Brain microvascular endothelial cell (primary cell): ENCODE data around the gene EBF3.

Source experiments
- DNase-seq: peaks from one replicate; pipeline ENCODE4 v3.0.0-alpha.2; 2020
- H3K27ac ChIP-seq: fragments of 250-450 bp; sonication (Bioruptor Pico); 2 replicates; pipeline ENCODE4 v1.5.1; 2020; ENCODE audit warnings: mild to moderate bottlenecking, moderate library complexity
- H3K27me3 ChIP-seq: fragments of 250-450 bp; sonication (Bioruptor Pico); replicated peaks from 2 replicates; pipeline ENCODE4 v1.5.1; 2020; ENCODE audit warnings: mild to moderate bottlenecking
- H3K36me3 ChIP-seq: fragments of 250-450 bp; sonication (Bioruptor Pico); replicated peaks from 2 replicates; pipeline ENCODE4 v1.5.1; 2020; ENCODE audit warnings: mild to moderate bottlenecking
- H3K4me3 ChIP-seq: 2 replicates; pipeline ENCODE4 v1.5.1; 2011; ENCODE audit warnings: low read depth, mild to moderate bottlenecking, control low read depth, low read length, moderate library complexity
- CTCF ChIP-seq: IDR thresholded peaks from 2 replicates; pipeline ENCODE4 v1.5.1; 2011; ENCODE audit warnings: low read depth, mild to moderate bottlenecking, moderate library complexity, low read length, control low read depth, inconsistent platforms; ENCODE audit errors: missing control alignments
- in situ Hi-C: cut with HindIII; loops from 2 replicates; pipeline ENCODE4 v1.10.0; 2017; ENCODE audit warnings: low sequenced_read_pairs, low pct_ligation_motif_present

Gene EBF3

DNA sequence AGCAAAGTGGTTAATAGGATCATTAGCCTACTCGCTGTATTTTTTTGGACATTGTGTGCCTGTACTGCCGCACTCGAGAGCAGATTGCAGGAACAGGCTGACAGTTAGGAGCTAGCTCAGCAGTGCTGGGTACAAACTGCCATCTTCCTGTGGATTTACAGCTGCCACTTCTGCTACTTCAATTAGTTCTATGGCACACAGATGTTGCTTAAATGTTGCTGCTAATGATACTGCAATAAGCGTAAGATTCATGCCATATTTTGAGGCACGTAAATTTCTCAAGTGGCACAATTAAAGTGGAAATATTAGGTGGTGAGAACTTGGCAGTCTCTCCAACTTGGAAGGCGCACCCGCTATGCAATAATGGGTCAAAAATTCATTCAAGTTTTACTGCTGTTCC lies 171.9 kb downstream of the EBF3 start:
- Histone ChIP-seq H3K27me3 (no peaks in the 10 kb centered on the region), H3K27ac (no peak overlapping the region), H3K36me3 (no peaks in the 10 kb centered on the region), H3K4me3 (no peak overlapping the region)
- in situ Hi-C loops, result no loop called here
- no peak for TF ChIP-seq CTCF
- no peak for DNase-seq

GRCh38 chr10:129790715-129791446 lies 173.2 kb downstream of the EBF3 start:
- in situ Hi-C loops, result no loop called here
- H3K36me3 ChIP-seq, result no peaks in the 10 kb centered on the region
- no peaks in the 10 kb centered on the region for H3K27me3 ChIP-seq
- H3K4me3 ChIP-seq, result no peak overlapping the region
- no peak for TF ChIP-seq CTCF
- DNase-seq, result no peak
- no peak overlapping the region for H3K27ac ChIP-seq

GRCh38 chr10:129788215-129788614 lies 175.9 kb downstream of the EBF3 start:
- Histone ChIP-seq H3K27ac (no peak overlapping the region), H3K27me3 (no peaks in the 10 kb centered on the region), H3K4me3 (no peak overlapping the region), H3K36me3 (no peaks in the 10 kb centered on the region)
- in situ Hi-C loops, result no loop called here
- no peak for TF ChIP-seq CTCF
- no peak for DNase-seq

GRCh38 chr10:129787557-129787956 lies 176.5 kb downstream of the EBF3 start:
- no peak for TF ChIP-seq CTCF
- no peaks in the 10 kb centered on the region for H3K27me3 ChIP-seq
- in situ Hi-C loops, result no loop called here
- no peaks in the 10 kb centered on the region for H3K36me3 ChIP-seq
- H3K4me3 ChIP-seq, result no peak overlapping the region
- no peak for DNase-seq
- H3K27ac ChIP-seq, result no peak overlapping the region

- H3K36me3 ChIP-seq, result no peaks in the 10 kb centered on the region
- in situ Hi-C loops, result no loop called here
Observed at GRCh38 chr10:129786216-129786615, 177.9 kb downstream of the EBF3 start.

More at GRCh38 chr10:129786216-129786615, 177.9 kb downstream of the EBF3 start:
- no peaks in the 10 kb centered on the region for H3K27me3 ChIP-seq
- DNase-seq, result no peak
- no peak for TF ChIP-seq CTCF
- H3K4me3 ChIP-seq, result no peak overlapping the region
- no peak overlapping the region for H3K27ac ChIP-seq
